Measurements from ENCODE around the gene TYMS.

GRCh38 chr18:668260-668659, 10.8 kb downstream of the TYMS start:
- no peak for TF ChIP-seq CTCF (IDR thresholded peaks at IDR 0.05 in 4 of 5, conservative IDR thresholded peaks at IDR 0.05 in 1 of 5)
- TF ChIP-seq POLR2A (IDR thresholded peaks at IDR 0.05), result no peak
